Measurements from ENCODE around the gene EHD4. TPM values are rescaled to one million over a fixed set of nuclear protein-coding genes. Genes with fewer than 3 reads are reported as not detected.
A peak's percentile ranks its signal among the peaks of the same experiment; 100 is the strongest.

Gene EHD4
- total RNA-seq, 2 donors from 2014 or later = 57.6 to 79.9 TPM

DNA sequence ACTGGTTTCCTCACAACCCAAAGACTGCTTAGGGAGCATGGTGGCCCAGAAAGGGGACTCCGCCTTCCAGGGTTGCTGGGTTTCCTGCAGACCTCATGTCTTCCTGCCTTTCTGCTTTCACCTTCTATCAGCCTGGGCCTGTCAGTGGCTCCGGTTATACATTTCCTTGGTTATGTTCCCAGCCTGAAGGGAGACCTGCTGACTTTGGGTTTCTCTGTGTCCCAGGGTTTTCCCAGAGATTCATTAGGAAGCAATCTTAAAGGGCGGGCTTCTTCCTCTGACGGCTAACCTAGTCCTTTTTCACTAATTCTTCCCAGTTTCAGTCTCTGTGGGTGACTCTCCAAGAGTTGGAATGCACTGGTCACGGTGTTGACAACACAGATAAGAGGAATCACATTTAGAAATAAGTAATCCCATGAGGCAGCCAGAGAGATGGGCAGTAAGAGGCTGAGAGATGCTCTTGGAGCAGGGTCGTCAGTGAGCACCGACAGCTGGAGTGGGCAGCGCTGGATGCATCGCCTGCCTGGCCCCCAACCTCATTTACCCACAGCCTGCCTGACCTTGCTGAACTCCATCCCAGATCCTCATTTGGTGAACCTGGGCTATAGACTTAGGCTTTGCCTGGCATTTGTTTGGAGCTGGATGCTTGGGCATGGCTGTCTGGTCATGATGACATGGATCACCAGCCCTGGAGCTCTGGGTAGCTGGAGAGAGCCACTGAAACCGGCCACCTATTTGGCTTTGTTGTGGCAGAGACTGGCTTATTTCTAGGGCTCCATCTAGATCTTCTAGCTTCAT, 10.0 kb upstream of the EHD4 start:
- ATAC-seq (no peak), DNase-seq (no peak)
- Mint-ChIP-seq H3K27ac (no peak overlapping the region), H3K4me3 (no peak overlapping the region), H3K36me3 (ENCODE audit: low read depth) (no peaks in the 10 kb centered on the region), H3K4me1 (peaks cover 14% of the 10 kb centered on the region), H3K27me3 (no peaks in the 10 kb centered on the region)
- no peaks in the 10 kb centered on the region for H3K9me3 ChIP-seq (ENCODE audit: control insufficient read depth, low read length, poor library complexity, severe bottlenecking)

DNA sequence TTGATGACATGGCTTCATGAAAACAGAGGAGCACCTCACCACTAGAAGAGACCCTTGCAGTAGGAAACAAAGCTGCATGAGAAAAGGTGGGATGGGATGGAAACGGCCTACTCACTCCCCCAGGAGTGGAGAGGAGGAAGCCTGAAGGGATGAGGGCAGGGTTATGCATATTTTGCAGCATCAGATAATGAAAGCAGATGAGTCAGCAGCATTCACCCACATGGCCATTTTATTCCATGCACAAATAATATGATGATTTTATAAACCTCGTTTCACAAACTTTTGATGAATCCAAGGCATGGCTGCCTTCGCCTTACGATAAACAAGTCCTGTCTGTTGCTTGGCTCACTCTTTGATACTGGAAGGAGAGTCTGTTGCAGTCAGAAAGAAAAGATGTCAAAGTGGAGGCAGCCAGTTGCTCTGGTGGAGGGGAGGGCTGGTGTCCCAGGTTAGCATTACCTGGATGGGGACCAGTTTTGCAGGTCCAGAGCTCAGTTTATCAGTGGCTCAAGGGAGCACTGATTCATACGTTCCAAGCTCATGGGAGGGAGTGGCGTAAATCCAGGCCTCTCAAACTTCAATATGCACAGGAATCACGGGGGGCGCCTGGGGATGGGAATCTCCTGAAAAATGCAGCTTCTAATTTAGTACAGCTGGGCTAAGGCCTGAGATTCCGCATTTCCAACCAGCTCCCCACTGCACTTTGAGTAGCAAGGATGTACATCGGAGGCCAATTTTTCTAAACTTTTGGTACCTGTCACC, 9.2 kb upstream of the EHD4 start:
- H3K27me3 Mint-ChIP-seq = no peaks in the 10 kb centered on the region
- DNase-seq (no peak), ATAC-seq (no peak)
- H3K4me3 Mint-ChIP-seq = no peak overlapping the region
- H3K4me1 Mint-ChIP-seq = peaks cover 14% of the 10 kb centered on the region
- H3K9me3 ChIP-seq (ENCODE audit: control insufficient read depth, low read length, poor library complexity, severe bottlenecking) = no peaks in the 10 kb centered on the region
- H3K27ac Mint-ChIP-seq = no peak overlapping the region
- no peaks in the 10 kb centered on the region for H3K36me3 Mint-ChIP-seq (ENCODE audit: low read depth)

DNA sequence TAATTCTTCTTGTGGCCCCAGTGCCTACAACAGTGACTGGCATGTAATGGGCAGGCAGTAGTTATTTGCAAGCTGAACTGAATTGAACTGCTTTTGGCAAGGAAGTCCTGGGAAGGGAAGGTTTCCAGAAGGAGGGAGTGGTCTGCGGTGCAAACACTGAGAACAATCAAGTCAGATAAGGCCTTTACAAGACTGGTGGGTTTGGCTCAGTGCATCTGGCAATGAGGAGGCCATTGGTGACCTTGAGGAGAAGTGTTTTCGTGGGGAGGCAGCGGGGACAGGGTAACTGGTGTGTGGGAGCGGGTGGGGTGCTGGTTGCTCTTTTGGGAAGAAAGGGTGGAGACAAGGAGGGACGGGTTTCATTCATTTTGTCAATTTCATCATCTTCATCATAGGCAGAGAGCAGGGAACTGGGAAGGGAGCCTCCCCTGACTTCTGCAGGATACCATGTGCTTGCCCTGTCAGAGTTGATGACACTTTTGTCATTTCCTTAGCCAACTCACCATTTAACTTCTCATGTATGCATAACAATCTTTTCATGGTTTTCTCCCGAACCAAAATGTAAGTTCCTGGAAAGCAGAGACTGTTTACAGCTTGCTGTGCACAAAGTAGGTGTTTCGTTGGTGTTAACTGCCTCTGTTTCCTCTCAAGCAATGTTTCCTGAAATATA, 8.4 kb upstream of the EHD4 start:
- DNase-seq (no peak), ATAC-seq (no peak)
- Mint-ChIP-seq H3K27me3 (peaks cover under 1% of the 10 kb centered on the region), H3K4me1 (peaks cover 14% of the 10 kb centered on the region), H3K4me3 (no peak overlapping the region), H3K36me3 (ENCODE audit: low read depth) (no peaks in the 10 kb centered on the region), H3K27ac (peak overlapping the region; percentile 19)
- H3K9me3 ChIP-seq (ENCODE audit: control insufficient read depth, low read length, poor library complexity, severe bottlenecking) = no peaks in the 10 kb centered on the region

DNA sequence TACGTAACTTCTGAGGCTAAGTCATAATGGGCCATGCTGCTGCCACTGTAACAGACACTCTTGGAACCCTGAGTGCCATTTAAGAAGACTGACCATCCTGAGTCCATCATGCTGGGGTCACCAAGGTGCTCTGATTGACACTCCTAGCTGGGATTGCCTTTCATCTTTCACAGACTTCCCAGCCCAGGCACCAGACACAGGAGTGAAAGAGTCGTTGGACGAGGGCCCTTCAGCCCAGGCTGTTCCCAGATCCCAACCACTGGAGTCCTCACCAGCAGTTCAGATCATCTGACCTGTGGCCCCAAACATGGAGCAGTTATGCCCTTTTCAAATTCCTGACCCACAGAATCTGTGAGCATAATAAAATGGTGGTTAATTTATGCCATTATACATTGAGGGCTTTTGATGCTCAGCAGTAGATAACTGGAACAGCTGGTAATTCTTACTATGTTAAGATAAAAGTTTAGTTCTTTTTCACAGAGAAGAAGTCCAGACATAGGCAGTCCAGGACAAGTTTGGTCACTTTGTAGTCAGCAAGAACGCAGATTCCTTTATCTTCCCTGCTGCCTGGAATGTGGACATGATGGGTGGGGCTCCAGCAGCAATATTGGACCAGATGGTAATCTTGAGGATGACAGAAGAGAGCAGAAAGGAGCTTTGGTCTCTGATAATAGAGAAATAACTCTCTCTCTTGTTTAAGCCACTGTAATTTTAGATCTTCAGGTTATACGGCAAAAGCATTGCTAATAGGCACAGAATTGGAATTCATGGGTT, 7.3 kb upstream of the EHD4 start:
- no peaks in the 10 kb centered on the region for H3K9me3 ChIP-seq (ENCODE audit: control insufficient read depth, low read length, poor library complexity, severe bottlenecking)
- Mint-ChIP-seq H3K4me3 (peak overlapping the region; percentile 39), H3K27me3 (peaks cover 9% of the 10 kb centered on the region), H3K36me3 (ENCODE audit: low read depth) (no peaks in the 10 kb centered on the region), H3K27ac (no peak overlapping the region), H3K4me1 (peaks cover 16% of the 10 kb centered on the region)
- ATAC-seq (no peak), DNase-seq (no peak)

DNA sequence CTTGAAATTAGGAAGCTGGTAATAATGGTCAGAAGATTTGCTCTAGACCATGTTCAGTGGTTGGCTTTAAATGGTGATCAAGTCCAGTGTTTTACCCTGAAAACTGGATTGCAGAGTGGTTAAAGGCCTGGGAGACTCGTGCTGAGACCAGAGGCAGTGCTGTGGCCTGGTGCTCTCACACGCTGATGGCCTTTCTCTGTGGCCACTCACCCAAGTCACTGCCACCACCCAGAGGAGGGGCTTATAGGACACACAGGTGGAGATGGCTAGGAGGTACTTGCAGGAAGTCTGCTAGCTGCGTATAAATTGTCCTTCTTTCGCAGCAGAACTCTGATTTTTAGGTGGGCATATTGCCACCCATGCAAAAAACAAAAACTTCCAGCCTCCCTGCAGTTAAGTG, 6.2 kb upstream of the EHD4 start:
- Mint-ChIP-seq H3K27ac (no peak overlapping the region), H3K27me3 (peaks cover 19% of the 10 kb centered on the region), H3K4me1 (peaks cover 19% of the 10 kb centered on the region), H3K36me3 (ENCODE audit: low read depth) (no peaks in the 10 kb centered on the region), H3K4me3 (no peak overlapping the region)
- no peak for DNase-seq
- no peak for ATAC-seq
- H3K9me3 ChIP-seq (ENCODE audit: control insufficient read depth, low read length, poor library complexity, severe bottlenecking) = no peaks in the 10 kb centered on the region

DNA sequence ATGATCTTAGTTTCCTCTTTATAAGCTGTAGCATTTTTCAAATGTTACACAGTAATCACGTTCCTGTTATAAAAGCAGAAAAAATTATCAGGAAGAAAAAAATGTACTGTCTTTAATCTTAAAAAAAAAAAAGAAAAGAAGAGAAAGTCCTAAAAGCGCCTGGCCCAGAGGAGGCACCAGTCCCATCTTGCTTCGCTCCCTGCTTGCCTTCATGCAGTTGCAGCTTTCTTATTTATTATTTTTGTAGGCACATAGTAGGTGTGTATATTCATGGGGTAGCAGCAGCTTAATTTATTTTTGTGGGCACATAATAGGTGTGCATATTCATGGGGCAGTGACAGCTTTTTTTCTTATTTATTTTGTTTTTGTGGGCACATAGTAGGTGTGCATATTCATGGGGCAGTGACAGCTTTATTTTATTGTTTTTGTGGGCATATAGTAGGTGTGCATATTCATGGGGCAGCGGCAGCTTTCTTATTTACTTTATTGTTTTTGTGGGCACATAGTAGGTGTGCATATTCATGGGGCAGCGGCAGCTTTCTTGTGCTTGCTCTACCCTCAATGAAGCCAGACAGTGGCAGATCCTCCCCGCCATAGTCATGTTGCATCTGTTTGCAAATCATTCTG, 5.5 kb upstream of the EHD4 start:
- peaks cover 19% of the 10 kb centered on the region for H3K4me1 Mint-ChIP-seq
- no peak for ATAC-seq

DNA sequence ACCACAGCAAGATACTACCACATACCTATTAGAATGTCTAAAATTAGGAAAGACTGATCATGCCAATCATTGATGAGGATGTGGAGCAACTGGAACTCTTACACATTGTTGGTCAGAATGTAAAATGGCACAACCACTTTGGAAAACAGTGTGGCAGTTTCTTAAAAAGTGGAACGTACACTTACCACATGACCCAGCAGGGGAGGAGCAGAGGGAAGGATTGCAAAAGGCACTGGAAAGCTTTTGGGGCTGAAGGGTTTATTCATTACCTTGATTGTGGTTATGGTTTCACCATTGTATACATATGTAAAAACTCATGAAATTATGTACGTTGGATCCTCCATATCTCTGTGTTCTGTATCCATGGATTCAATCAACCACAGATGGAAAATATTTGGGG, 3.3 kb upstream of the EHD4 start:
- no peak for ATAC-seq
- Mint-ChIP-seq H3K4me1 (peaks cover 23% of the 10 kb centered on the region), H3K4me3 (no peak overlapping the region)

More for the DNA sequence above, 5.5 kb upstream of the EHD4 start:
- no peaks in the 10 kb centered on the region for H3K9me3 ChIP-seq (ENCODE audit: control insufficient read depth, low read length, poor library complexity, severe bottlenecking)
- Mint-ChIP-seq H3K36me3 (ENCODE audit: low read depth) (no peaks in the 10 kb centered on the region), H3K4me3 (no peak overlapping the region), H3K27me3 (peaks cover 19% of the 10 kb centered on the region), H3K27ac (no peak overlapping the region)
- no peak for DNase-seq

DNA sequence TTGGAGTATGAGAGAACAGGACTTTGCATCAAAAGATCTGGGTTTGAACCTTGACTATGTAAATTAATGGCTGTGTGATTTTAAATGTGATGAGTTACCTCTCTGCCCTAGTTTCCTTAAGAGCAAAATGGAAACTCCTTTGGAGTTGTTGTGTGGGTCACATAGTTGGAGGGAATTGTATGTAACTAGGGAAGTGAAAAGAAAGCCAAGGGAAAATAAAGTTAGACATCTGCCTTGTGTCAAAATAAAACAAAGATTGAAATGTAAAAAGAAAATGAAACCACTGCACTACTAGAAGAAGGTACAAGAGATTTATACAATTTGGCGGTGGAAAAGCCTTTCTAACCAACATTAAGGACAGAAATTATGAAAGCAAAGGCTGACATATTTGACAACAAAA, 1.7 kb upstream of the EHD4 start:
- no peaks in the 10 kb centered on the region for H3K9me3 ChIP-seq (ENCODE audit: control insufficient read depth, low read length, poor library complexity, severe bottlenecking)
- DNase-seq = no peak
- Mint-ChIP-seq H3K27me3 (peaks cover 19% of the 10 kb centered on the region), H3K27ac (no peak overlapping the region), H3K4me1 (peaks cover 31% of the 10 kb centered on the region), H3K4me3 (peak overlapping the region; percentile 39), H3K36me3 (ENCODE audit: low read depth) (peaks cover 2% of the 10 kb centered on the region)
- ATAC-seq = no peak

More for the DNA sequence above, 3.3 kb upstream of the EHD4 start:
- H3K9me3 ChIP-seq (ENCODE audit: control insufficient read depth, low read length, poor library complexity, severe bottlenecking) = no peaks in the 10 kb centered on the region
- H3K27ac Mint-ChIP-seq = no peak overlapping the region
- H3K36me3 Mint-ChIP-seq (ENCODE audit: low read depth) = peaks cover 2% of the 10 kb centered on the region
- DNase-seq = no peak
- H3K27me3 Mint-ChIP-seq = peaks cover 19% of the 10 kb centered on the region

DNA sequence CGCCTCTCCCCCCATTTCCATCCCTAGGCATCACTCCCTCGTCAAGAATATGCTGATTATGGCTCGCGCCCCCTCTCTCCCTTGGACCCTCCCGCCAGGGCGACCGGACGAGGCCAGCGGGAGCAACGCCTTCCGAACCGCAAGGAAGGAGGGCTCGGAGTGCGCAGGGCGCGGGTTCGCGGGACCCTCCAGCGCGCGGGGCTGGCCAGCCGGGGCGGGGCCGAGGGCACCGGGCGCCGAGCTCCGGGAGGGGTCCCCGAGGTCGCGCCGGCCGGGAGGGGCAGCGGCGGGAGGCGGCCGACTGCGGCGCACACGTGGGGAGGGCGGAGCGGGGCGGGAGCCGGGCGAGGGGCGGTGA, 483 bp downstream of the EHD4 start:
- no peaks in the 10 kb centered on the region for H3K9me3 ChIP-seq (ENCODE audit: control insufficient read depth, low read length, poor library complexity, severe bottlenecking)
- no peak for ATAC-seq
- Mint-ChIP-seq H3K4me1 (peaks cover 45% of the 10 kb centered on the region), H3K27me3 (peaks cover 19% of the 10 kb centered on the region), H3K36me3 (ENCODE audit: low read depth) (peaks cover 2% of the 10 kb centered on the region), H3K27ac (peak overlapping the region; percentile 97), H3K4me3 (peak overlapping the region; percentile 90)
- DNase-seq = no peak

DNA sequence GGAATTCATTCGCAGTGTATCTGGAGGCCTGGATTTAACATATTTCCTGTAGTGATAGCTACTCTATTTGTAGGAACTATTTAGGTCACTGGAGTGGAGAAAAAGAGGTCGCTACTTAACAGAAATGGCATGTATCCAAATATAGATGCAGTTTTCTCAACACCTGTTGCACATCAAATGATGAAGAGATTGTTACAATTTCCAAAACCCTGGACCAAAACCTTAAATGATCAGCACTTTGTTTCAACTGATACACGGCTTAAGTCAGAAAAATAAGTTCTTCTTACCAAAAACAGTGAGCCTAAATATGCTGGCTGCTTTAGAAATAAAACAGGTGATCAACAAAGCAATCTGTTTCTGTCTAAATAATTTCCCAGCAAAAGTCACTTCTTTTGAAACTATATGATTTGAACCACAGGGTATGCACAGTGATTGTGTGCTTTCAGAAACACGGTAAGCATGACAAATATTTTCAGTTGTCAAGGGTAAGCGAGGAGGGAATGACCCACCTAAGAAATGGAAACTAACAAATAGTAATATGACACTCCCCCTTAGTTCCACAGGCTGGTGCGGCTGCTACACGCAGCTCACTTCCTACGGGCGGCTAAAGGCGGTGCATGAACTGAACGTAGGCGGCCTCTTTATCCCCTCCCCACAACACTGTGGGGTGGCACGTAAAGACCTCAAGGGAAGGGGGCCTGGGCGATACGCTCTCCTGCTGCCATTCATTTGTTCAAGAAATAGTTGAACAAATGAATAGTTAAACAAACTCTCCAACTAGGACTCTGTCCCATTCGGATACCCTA, 1.1 kb downstream of the EHD4 start:
- Mint-ChIP-seq H3K27ac (peak overlapping the region; percentile 97), H3K4me3 (peak overlapping the region; percentile 90), H3K4me1 (peaks cover 49% of the 10 kb centered on the region), H3K27me3 (peaks cover 19% of the 10 kb centered on the region), H3K36me3 (ENCODE audit: low read depth) (peaks cover 2% of the 10 kb centered on the region)
- peak; percentile 48 to 65 (median 62) for DNase-seq
- no peaks in the 10 kb centered on the region for H3K9me3 ChIP-seq (ENCODE audit: control insufficient read depth, low read length, poor library complexity, severe bottlenecking)
- ATAC-seq = peak; percentile 65

DNA sequence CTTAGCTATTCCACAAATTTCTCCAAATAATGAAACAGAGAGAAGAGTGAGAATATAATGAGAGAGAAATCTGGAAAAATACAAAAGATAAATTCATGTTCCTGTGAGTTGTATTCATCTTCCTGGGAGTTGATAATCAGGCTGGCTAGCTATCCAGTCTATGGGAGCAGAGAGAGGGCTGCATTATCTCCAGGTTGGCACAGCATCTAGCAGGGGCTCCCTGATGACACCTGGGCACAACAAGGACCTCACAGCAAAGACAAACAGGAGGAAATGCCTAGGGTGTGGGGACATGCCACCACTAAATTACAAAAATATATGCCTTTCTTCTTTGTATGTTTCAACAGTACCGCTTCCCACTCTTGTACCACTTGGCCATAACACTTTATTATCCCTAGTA, 1.9 kb downstream of the EHD4 start:
- ATAC-seq (no peak), DNase-seq (no peak)
- peaks cover 53% of the 10 kb centered on the region for H3K4me1 Mint-ChIP-seq

More for the DNA sequence above, 1.9 kb downstream of the EHD4 start:
- no peaks in the 10 kb centered on the region for H3K9me3 ChIP-seq (ENCODE audit: control insufficient read depth, low read length, poor library complexity, severe bottlenecking)
- peaks cover 15% of the 10 kb centered on the region for H3K27me3 Mint-ChIP-seq
- peak overlapping the region; percentile 97 for H3K27ac Mint-ChIP-seq
- peaks cover 5% of the 10 kb centered on the region for H3K36me3 Mint-ChIP-seq (ENCODE audit: low read depth)
- H3K4me3 Mint-ChIP-seq = peak overlapping the region; percentile 90

Measured in T-helper 17 cell (primary cell).